Measurements from ENCODE around the gene ARMC9.
A peak's percentile ranks its signal among the peaks of the same experiment; 100 is the strongest.
"Not testable (repeated sequence)": the region's sequence is repeated elsewhere in the genome, so short reads cannot be mapped to it uniquely, and the experiment has no call there.

Gene ARMC9

DNA sequence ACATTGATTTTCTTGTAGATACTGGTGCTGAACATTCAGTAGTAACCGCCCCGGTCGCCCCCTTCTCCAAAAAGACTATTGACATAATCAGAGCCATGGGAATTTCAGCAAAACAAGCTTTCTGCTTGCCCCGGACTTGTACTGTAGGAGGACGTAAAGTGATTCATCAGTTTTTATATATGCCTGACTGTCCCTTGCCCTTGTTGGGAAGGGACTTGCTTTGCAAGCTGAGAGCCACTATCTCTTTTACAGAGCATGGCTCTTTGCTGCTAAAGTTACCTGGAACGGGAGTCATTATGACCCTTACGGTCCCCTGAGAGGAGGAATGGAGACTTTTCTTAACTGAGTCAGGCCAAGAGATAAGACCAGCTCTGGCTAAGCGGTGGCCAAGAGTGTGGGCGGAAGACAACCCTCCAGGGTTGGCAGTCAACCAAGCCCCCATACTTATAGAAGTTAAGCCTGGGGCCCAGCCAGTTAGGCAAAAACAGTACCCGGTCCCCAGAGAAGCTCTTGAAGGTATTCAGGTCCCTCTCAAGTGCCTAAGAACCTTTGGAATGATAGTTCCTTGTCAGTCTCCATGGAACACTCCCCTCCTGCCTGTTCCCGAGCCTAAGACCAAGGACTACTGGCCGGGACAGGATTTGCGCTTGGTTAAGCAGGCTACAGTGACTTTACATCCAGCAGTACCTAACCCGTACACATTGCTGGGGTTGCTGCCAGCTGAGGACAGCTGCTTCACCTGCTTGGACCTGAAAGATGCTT is 205.2 kb downstream of the ARMC9 start:
- not testable (repeated sequence) for DNase-seq

DNA sequence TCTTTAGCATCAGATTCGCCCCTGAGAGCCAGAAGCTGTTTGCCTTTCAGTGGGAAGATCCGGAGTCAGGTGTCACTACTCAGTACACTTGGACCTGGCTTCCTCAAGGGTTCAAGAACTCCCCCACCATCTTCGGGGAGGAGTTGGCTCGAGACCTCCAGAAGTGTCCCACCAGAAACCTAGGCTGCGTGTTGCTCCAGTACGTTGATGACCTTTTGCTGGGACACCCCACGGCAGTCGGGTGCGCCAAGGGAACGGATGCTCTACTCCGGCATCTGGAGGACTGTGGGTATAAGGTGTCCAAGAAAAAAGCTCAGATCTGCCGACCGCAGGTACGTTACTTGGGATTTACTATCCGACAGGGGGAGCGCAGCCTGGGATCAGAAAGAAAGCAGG is 205.8 kb downstream of the ARMC9 start:
- DNase-seq: not testable (repeated sequence)

DNA sequence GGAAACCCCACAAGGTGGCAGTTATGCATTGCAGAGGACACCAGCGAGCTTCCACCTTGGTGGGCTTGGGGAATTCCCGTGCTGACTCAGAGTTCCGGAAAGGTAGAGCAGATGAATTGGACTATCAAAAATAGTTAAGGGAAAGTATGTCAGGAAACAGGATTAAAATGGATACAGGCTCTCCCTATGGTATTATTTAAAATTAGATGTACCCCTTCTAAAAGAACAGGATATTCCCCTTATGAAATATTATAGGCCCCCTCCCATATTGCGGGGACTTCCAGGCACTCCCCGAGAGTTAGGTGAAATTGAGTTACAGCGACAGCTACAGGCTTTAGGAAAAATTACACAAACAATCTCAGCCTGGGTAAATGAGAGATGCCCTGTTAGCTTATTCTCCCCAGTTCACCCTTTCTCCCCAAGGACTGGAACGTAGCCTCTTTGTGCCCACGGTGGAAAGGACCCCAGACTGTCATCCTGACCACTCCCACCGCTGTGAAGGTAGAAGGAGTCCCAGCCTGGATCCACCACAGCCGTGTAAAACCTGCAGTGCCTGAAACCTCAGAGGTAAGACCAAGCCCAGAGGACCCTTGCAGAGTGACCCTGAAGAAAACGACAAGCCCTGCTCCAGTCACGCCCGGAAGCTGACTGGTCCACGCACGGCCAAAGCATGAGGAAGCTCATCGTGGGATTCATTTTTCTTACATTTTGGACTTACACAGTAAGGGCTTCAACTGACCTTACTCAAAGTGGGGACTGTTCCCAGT is 207.4 kb downstream of the ARMC9 start:
- DNase-seq: not testable (repeated sequence)

DNA sequence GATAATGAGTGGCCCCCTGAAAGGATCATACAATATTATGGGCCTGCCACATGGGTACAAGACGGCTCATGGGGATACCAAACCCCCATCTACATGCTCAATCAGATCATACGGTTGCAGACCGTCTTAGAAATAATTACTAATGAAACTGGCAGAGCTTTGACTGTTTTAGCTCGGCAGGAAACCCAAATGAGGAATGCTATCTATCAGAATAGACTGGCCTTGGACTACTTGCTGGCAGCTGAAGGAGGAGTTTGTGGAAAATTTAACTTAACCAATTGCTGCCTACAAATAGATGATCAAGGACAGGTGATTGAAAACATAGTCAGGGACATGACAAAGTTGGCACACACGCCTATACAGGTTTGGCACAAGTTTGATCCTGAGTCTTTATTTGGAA is 209.3 kb downstream of the ARMC9 start:
- DNase-seq: not testable (repeated sequence)

DNA sequence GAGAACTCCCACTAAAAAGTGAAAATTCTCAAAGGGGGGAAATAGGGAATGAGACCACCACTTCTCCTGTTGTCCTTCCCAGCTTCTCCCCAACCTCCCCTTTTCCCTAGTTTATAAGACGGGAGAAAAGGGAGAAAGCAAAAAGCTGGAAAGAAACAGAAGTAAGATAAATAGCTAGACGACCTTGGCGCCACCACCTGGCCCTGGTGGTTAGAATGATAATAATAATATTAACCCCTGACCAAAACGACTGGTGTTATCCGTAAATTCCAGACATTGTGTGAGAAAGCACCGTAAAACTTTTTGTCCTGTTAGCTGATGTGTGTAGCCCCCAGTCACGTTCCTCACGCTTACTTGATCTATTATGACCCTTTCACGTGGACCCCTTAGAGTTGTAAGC is 209.9 kb downstream of the ARMC9 start:
- DNase-seq: not testable (repeated sequence)

DNA sequence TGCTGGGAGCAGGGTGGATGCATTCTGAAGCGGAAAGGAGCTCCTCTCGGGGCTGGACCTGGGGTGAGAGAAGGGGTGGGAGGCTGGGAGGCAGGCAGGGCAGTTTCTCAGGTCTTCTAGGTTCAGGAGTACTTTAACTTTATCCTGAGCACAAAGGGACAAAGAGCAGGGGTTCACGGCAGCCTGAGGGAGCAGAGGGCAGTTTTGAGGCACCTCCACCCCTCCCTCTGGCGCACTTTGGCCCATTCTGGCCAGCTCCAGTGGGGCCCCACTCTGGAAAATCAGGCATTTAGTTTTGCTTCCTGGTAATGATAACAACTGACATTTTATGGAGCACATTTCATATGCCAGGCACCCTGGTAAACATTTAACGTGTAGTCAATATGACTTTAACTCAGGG is 211.3 kb downstream of the ARMC9 start:
- no peak for DNase-seq

DNA sequence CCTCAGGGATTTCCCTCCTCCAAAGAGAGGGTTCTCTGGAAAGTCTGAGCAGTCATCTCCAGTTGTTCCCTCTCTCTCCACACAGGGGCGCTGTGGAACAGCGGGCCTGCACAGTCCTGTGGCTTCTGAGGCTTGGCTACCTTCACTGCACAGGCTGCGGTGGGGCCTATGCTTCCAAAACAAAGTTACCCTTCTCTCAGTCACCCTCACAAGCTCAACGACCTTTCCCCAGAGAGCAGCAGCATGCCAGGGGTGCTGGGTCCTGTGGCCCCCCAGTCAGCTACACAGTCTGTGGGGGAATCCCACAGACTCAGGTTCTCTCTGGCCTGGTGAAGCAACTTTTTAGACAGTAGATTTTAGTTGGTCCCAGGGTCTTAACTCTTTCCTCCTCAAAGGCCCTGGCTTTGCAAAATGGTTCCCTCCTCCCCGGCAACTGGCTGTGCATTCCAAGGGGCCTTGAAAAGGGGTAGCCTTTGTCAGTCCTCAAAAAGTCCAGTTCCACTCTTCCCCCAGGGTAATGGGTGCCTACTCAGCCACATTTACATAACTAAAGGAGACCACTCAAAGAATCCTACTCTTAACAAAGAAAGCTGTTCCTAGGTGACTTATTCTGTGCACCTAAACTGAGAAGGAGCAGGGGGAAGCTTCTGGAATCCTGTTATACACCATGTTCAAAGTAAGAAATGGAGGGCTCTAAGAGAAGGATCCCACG is 212.0 kb downstream of the ARMC9 start:
- no peak for DNase-seq

DNA sequence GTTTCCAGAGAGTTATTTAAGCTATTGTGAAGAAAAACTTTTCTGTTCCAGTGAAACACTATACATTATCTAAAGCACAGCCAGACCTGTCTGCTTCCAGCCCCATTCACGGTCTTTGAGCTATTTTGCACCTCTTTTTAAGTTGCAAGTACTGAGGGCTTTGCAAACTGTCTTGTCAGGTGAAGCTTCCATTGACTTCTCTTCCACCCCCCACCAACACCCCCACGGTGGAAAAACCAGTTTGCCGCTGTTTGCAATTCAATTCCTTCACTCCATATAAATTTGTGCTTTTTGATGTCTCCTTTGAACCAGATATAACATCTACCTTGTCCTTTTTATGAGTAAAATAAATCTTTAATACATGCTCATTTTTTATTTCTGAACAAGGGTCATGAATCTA is 212.8 kb downstream of the ARMC9 start:
- no peak for DNase-seq

DNA sequence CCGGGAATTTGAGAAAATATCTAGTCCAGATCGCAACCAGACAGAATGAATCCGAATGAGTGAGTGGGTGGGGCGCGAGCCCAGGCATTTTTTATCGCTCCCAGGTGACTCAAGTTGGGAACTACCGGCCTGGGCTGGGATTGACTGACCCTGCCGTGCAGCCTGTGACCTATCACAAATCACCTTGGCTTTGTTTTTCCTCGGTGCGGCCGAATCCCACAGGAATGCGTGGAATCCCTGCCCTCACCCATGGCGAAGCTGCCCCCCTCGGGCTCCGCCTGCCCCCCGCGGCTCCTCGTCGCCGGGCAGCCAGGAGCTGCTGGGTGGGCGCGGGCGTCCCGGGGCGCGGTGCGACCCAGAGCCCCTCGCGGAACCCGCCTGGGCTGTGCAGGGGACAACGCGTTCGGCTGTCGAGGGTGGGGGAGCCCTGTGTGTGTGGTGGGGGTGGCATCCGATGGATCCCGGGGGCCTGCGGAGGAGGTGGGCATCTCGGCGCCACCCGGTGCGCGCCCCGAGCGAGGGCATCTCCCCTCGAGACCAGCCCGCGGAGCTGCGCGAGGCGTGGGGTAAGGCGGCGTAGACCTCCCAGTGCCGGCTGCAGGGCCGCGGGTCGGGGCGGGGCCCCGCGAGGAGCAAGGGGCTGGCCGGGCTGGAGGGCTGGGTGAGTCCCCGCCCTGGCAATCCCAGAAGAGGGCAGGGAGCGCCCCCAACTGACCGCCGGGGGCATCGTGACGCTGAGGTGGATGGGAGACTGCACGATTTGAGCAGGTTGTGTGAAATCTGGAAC is 213.6 kb downstream of the ARMC9 start:
- peak in 1 of 2 experiments; percentile 14 for DNase-seq

DNA sequence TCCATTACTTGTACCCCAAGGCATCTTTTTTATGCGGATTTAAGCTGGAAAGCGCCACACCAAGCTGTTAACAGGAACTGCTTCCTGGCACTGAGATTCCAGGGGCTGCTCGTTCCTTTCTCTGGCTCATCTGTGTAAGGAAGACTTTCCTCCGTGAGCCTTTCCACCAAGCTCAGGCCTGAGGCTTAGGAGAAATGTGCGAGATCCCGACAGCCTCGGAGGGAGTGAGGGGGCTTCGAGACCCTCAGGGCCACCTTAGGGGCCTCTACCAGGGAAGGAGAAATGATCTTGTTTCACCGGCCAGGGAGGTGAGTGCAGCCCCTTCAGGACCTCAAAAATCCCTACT is 214.2 kb downstream of the ARMC9 start:
- DNase-seq: no peak

DNA sequence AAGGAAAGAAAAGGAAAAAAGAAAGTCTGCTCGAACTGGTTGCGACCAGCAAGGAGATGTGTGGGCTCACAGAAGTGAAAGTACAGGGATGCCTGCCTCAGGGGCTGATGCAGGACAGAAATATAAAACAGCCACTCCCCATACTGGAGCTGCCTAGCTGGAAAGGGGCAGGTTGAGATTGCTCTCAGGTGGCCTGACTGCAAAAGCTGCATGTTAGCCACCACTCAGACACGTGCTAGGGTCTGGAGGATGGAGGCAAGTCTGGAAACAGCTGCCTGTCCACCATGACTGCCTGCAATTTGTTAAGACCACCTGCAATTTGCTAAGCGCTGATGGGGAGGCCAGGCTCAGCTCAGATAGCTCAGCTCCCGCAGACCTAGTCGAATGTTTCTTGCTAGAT is 215.0 kb downstream of the ARMC9 start:
- no peak for DNase-seq

DNA sequence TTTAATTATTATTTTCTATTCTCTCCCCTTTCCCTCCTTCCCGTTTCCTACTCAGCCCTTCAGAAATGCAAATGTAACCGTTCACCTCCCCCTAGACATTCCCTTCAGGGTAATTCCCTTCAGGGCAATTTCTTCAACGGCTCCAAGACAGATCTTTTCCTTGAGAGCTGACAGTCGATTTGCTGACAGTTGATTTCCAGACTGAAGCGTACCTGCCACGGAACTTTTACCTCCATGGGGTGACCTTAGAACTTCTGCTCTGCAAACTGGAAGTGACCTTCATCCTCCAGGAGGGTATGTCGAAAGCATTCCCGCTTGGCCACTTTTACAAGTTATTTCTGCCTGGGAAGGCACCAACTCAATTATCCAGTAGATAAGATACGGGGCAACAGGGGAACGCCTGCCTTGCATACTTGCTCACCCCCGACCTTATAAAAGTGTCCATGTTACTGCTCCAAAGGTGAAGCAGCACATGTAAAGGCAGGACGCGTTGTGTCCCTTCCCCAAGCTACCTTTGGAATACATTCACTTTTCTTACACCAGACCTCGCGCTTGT is 215.6 kb downstream of the ARMC9 start:
- no peak for DNase-seq

DNA sequence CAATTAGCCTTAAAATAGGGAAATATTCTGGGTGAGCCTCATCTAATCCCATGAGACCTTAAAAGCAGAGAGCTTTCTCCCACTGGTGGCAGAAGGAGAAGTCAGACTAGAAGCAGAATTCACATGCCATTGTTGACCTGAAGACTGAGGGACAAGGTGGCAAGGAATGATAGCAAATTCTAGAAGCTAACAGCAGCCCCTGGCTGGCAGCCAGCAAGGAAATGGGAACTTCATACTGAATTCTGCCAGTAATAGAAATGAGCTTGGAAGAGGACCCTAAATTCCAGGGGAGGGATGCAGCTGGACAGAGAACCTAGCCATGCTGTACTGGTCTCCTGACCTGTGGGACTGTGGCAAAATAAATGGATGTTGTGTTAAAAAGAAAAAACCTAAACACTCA is 216.6 kb downstream of the ARMC9 start:
- no peak for DNase-seq

DNA sequence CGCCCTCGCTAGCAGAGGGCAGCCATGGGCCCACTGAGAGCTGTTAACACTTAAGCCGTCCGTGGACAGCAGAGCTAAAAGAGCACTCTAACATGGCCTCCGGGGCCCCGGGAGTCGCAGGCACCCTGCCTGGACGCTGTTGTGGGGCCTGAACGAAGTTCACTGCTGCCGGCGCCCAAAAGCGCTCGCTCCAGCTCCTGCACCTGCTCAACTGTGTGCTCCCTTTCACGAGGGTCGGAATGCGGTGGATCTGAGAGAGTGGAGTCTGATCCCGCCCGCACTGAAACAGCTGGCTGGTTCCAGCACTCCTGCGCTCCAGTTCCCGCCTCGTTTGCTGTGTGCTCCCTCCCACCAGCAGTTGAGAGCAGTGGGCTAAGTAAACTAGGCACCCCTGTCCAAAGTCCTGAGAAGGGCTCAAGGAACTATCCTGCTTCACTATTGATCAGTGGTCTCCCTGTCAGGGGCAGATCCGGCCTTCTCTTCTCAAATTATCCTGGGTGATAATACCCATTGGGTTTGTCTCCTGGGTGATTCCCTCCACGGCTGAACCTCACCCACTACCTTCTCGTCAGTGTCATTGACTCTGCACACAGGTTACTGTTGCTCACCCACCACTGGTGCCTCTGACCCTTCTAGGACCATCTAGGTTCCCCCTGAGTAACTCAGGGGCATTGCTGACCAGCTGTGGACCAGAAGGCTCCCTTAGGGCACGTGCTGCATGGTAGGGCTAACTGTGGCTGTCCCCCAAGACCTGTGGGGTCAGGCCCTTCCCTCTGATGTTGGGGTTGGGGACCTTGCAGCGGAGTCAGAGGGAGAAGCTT is 220.6 kb downstream of the ARMC9 start:
- DNase-seq: no peak

DNA sequence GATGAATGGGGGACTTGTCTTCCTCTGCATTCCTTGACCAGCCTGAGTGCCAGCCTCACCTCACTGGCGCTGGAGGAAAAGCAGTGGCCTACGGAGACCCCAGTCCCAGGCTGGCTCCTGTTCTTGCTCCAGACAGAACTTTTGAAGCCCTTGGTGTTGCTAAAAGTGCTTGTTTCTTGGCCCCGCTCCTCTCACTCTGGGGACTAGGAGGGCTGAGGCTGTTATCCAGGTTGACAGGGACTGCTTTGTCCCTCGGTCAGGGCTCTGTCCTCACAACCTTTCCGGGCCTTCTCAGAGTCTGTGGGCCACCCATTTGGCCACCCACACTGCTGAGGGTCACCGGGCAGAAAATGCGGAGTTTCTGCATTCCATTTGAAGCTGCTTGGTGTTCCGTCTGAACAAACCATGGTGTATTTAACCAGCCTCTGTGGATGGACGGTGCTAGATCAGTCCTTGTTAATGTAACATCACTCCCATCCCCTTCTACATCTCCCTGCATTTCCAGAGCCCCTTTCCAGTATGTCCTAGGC is 222.7 kb downstream of the ARMC9 start:
- no peak for DNase-seq

DNA sequence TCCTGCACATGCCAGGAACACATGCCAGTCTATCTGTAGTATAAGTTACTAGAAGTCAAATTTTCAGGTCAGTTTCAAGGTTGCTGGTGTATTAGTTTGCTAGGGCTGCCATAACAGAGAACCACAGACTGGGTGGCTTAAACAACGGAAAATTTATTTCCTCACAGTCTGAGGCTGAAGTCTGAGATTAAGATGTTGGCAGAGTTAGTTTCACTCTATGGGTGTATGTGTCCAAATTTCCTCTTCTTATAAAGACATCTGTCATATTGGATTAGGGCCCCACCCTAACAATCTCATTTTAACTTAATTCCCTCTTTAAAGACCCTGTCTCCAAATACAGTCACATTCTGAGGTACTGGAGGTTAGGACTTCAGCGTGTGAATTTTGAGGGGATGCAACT is 223.6 kb downstream of the ARMC9 start:
- no peak for DNase-seq

DNA sequence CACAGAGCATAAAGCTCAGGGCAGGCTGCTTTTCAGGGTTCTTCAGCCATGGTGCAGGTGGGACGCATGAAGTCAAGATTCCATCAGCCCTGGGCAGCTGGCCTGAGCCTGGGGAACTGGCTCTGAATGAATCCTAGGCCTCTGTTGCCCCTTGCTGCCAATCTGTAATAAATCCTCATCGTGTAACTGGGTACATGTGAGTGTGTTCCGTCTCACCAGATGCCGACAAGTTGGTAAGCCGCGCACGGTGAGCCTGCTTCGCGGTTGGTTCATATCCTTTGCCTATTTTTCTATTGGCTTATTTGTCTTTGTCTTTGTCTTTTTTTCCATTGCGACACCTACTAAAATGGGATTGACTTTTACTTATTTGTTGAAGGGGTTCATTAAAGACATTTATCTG is 224.7 kb downstream of the ARMC9 start:
- no peak for DNase-seq
